ENCODE data around the gene WIZ. TPM values are rescaled to one million over a fixed set of nuclear protein-coding genes. Genes with fewer than 3 reads are reported as not detected.
A peak's percentile ranks its signal among the peaks of the same experiment; 100 is the strongest.
"Not testable (repeated sequence)": the region's sequence is repeated elsewhere in the genome, so short reads cannot be mapped to it uniquely, and the experiment has no call there.

The WIZ gene
- 10 to 100 TPM; 28.0 to 41.5 (median 29.9) TPM for polyA plus RNA-seq (ENCODE audit: insufficient read length in 4 of 4)

- peak in 3 of 4 donors; percentile 27 to 56 (median 33) for DNase-seq (ENCODE audit: low read depth in 4 of 4, low spot score in 3 of 4)
Observed at GRCh38 chr19:15449620-15450527, at the start of gene WIZ. Gene WIZ (minus strand): TSS chr19:15449956. CDS start chr19:15448307, 1,649 bp downstream.

- DNase-seq (ENCODE audit: low read depth in 4 of 4, low spot score in 3 of 4) = no peak
Observed at GRCh38 chr19:15498910-15499309, 49.2 kb upstream of the WIZ start.

GRCh38 chr19:15498156-15498858, 48.6 kb upstream of the WIZ start:
- no peak for DNase-seq (ENCODE audit: low read depth in 4 of 4, low spot score in 3 of 4)

GRCh38 chr19:15495151-15495550, 45.4 kb upstream of the WIZ start:
- DNase-seq (ENCODE audit: low read depth in 4 of 4, low spot score in 3 of 4) = no peak

- no peak for DNase-seq (ENCODE audit: low read depth in 4 of 4, low spot score in 3 of 4)
Observed at GRCh38 chr19:15488489-15489226, 38.9 kb upstream of the WIZ start.

- no peak for DNase-seq (ENCODE audit: low read depth in 4 of 4, low spot score in 3 of 4)
Observed at GRCh38 chr19:15487038-15487437, 37.3 kb upstream of the WIZ start.

GRCh38 chr19:15485768-15486167, 36.0 kb upstream of the WIZ start:
- not testable (repeated sequence) for DNase-seq (ENCODE audit: low read depth in 4 of 4, low spot score in 3 of 4)

GRCh38 chr19:15480996-15481395, 31.2 kb upstream of the WIZ start:
- not testable (repeated sequence) for DNase-seq (ENCODE audit: low read depth in 4 of 4, low spot score in 3 of 4)

GRCh38 chr19:15479391-15480345, 29.9 kb upstream of the WIZ start, which contains the start of gene PGLYRP2:
Gene PGLYRP2 (minus strand): TSS chr19:15479501. CDS start chr19:15479371, 130 bp downstream.
- DNase-seq (ENCODE audit: low read depth in 4 of 4, low spot score in 3 of 4) = no peak

- no peak for DNase-seq (ENCODE audit: low read depth in 4 of 4, low spot score in 3 of 4)
Observed at GRCh38 chr19:15476325-15476724, 26.6 kb upstream of the WIZ start.

- DNase-seq (ENCODE audit: low read depth in 4 of 4, low spot score in 3 of 4) = no peak
Observed at GRCh38 chr19:15475611-15476010, 25.9 kb upstream of the WIZ start.

- DNase-seq (ENCODE audit: low read depth in 4 of 4, low spot score in 3 of 4) = no peak
Observed at GRCh38 chr19:15475169-15475568, 25.4 kb upstream of the WIZ start.

- not testable (repeated sequence) for DNase-seq (ENCODE audit: low read depth in 4 of 4, low spot score in 3 of 4)
Observed at GRCh38 chr19:15473821-15474220, 24.1 kb upstream of the WIZ start.

- no peak for DNase-seq (ENCODE audit: low read depth in 4 of 4, low spot score in 3 of 4)
Observed at GRCh38 chr19:15471639-15472101, 21.9 kb upstream of the WIZ start.

- no peak for DNase-seq (ENCODE audit: low read depth in 4 of 4, low spot score in 3 of 4)
Observed at GRCh38 chr19:15469513-15470297, 19.9 kb upstream of the WIZ start.

GRCh38 chr19:15468675-15469512, 19.1 kb upstream of the WIZ start:
- no peak for DNase-seq (ENCODE audit: low read depth in 4 of 4, low spot score in 3 of 4)

- DNase-seq (ENCODE audit: low read depth in 4 of 4, low spot score in 3 of 4) = no peak
Observed at GRCh38 chr19:15467734-15468214, 18.0 kb upstream of the WIZ start.
